Measurements from ENCODE around the gene AFAP1. TPM values are rescaled to one million over a fixed set of nuclear protein-coding genes. Genes with fewer than 3 reads are reported as not detected.

AFAP1 gene
- total RNA-seq, 1 experiment from 2014 or later: 13.9 TPM

DNA sequence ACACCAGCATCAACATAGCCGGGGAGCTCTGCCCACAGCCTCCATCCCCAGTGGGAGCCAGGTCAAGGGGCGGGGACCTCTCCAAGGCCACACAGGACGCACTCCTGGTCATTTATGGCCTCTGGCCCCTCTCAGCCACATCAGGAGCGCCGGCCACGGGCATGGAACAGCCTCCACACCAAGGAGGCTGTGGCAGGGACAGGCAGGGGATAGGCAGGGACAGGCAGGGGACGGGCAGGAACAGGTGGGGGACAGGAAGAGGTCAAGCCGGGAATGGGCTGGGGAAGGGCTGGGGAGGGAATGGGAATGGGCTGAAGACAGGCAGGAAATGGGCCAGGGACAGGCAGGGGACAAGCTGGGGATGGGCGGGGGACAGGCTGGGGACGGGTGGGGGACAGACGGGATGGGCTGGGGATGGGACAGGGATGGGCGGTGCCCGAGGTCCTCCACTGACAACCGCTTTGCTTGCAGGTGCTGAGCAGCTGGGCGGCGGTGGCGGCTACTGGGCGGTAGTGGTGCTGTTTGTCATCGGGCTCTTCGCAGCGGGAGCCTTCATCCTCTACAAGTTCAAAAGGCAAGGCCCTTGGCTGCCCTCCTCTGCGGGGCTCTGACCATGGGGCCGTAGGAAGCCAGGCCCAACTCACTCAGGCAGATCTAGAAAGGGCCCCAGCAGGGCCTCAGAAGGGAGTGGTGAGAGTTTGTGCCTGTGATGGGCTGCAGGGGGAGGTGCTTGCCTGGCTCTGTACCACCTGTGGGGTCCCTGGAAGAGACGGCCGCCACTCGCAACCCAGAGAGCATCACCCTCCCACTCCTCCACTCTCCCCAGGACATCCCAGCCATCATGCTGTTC is 205.6 kb downstream of the AFAP1 start:
- Histone ChIP-seq H3K27ac (no peak overlapping the region), H3K36me3 (no peaks in the 10 kb centered on the region), H3K9me3 (replicated peaks) (no peaks in the 10 kb centered on the region), H3K4me1 (0 out of 2 replicates have a peak, but pooled peaks cover 5% of the 10 kb centered on the region), H3K4me3 (no peak overlapping the region), H3K27me3 (no peaks in the 10 kb centered on the region)
- DNase-seq: peak; percentile 76 to 78

DNA sequence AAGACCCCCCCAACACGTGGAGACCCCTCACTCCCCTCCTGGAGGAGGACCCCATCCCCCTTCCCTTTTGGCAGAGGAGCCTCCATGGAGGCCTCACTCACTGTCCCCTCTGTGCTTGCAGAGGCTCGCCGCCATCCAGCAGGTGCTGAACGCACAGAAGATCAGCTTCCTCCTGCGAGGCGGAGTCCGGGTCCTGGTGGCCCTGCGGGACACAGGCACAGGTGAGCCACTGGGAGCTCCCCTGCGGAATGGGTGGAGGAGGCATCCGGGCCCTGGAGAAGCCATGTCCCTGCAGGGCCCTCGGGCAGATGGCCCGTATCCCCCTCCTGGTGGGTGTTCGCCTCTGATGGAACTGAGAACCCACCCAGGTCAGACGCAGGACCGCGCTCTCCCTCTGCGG is 206.5 kb downstream of the AFAP1 start:
- Histone ChIP-seq H3K36me3 (no peaks in the 10 kb centered on the region), H3K27ac (no peak overlapping the region), H3K4me3 (no peak overlapping the region), H3K4me1 (0 out of 2 replicates have a peak, but pooled peaks cover 5% of the 10 kb centered on the region), H3K9me3 (replicated peaks) (no peaks in the 10 kb centered on the region), H3K27me3 (no peaks in the 10 kb centered on the region)
- DNase-seq: no peak

DNA sequence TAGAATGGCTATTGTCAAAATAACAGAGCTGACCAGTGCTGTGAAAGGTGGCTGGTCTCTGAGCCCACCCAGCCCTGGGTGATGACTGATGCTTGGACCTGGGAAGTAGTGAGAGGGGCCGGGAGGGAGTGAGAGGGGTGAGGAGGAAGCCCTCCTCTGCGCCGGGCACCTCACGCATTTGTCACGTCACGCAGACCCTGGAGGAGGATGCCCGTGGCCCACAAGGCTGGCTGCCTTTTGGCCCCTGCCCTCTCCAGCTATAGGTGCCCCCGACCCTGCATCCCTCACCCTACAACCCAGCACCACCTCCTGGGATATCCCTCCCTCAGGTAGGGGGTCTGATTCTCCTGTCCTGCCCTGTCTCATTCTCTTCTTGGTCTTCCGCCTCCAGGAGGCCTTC is 207.4 kb downstream of the AFAP1 start:
- Histone ChIP-seq H3K27me3 (no peaks in the 10 kb centered on the region), H3K27ac (no peak overlapping the region), H3K36me3 (no peaks in the 10 kb centered on the region), H3K4me1 (0 out of 2 replicates have a peak, but pooled peaks cover 5% of the 10 kb centered on the region), H3K4me3 (no peak overlapping the region), H3K9me3 (replicated peaks) (no peaks in the 10 kb centered on the region)
- DNase-seq: no peak

DNA sequence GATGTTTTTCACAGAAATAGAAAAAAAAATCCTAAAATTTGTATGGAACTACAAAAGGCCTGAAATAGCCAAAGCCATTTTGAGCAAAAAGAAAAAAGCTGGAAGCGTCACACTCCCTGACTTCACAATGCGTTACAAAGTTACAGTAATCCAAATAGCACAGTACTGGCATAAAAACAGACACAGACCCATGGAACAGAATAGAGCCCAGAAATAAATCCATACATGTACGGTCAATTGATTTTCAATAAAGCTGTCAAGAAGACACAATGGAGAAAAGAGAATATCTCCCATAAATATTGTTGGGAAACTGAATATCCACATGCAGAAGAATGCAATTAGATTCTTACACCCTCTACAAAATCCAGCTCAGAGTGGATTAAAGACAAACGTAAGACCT is 208.2 kb downstream of the AFAP1 start:
- no peaks in the 10 kb centered on the region for H3K36me3 ChIP-seq
- H3K27me3 ChIP-seq: no peaks in the 10 kb centered on the region
- no peaks in the 10 kb centered on the region for H3K9me3 ChIP-seq (replicated peaks)
- no peak for DNase-seq
- H3K4me1 ChIP-seq: 0 out of 2 replicates have a peak, but pooled peaks cover 5% of the 10 kb centered on the region
- H3K27ac ChIP-seq: no peak overlapping the region
- H3K4me3 ChIP-seq: no peak overlapping the region

DNA sequence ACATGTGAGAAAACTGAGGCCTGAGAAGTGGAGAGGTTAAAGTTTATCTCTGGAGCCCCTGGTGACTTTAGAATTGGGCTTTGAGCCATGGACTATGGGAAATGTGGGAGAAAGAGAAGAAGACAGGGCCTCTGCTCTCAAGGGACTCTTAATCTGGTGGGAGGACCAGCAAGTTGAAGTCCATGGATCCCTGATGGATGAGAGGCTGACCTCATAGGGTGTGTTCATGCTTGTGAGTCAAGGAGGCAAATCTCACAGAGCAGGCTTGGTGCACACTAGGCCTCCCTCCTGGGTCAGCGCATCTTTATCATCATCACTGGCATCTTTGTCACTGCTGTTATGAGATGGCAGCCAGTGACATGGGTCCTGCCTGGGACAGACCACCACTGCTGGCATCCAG is 211.9 kb downstream of the AFAP1 start:
- Histone ChIP-seq H3K9me3 (replicated peaks) (no peaks in the 10 kb centered on the region), H3K27ac (no peak overlapping the region), H3K4me3 (no peak overlapping the region), H3K4me1 (no peaks in the 10 kb centered on the region), H3K36me3 (no peaks in the 10 kb centered on the region), H3K27me3 (no peaks in the 10 kb centered on the region)
- no peak for DNase-seq

DNA sequence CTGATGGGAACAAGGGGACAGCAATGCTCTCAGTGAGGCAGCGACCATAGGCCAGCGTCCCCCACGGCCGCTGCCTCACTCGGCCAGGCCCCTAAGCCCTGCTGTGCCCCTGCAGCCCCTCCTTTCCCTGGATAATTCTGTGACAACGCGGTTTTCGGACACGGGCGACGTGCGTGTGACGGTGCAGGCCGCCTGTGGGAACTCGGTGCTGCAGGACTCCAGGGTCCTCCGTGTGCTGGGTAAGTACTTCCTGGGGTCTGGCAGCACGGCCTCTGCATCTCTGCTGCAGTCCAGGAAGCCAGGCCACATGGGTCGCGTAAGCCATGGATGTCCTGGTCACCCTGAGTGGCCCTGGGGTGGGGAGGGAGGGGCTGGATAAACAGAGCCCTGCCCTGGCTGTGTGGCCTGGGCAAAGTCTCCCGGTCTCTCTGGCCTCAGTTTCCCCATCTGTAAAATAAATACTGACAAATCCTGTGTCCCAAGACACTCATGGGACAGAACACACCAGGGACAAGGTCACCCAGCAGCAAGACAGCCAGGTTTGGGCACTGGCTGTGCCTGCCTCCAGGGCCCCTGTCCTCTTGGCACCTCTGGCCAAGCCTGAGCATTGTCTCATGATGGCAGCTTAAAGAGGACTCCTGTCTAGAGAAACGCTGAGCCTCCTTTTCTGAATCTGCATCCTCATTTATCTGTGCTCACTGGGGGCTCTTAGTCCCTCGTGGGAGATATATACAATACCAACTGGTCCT is 212.8 kb downstream of the AFAP1 start:
- Histone ChIP-seq H3K4me1 (no peaks in the 10 kb centered on the region), H3K27me3 (no peaks in the 10 kb centered on the region), H3K27ac (no peak overlapping the region), H3K9me3 (replicated peaks) (no peaks in the 10 kb centered on the region), H3K36me3 (no peaks in the 10 kb centered on the region), H3K4me3 (no peak overlapping the region)
- no peak for DNase-seq

DNA sequence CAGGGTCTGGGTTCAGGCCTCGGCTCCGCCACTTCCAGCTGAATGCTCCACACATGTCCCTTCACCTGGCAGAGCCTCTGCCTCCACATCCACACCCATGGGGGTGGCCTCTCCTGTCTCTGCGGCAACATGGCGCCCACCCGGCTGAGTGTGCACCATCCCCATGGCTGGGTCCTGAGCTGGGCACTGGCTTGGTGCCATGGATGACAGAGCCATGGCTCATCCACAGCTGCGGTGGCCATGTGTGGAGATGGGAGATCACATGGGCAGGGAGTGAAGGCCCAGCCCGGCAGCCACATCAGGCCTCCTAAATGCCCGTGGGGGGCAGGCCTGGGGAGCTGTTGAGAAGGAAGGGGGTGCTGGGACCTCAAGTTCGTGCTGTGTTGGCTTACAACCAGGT is 213.7 kb downstream of the AFAP1 start:
- no peak overlapping the region for H3K4me3 ChIP-seq
- DNase-seq: no peak

DNA sequence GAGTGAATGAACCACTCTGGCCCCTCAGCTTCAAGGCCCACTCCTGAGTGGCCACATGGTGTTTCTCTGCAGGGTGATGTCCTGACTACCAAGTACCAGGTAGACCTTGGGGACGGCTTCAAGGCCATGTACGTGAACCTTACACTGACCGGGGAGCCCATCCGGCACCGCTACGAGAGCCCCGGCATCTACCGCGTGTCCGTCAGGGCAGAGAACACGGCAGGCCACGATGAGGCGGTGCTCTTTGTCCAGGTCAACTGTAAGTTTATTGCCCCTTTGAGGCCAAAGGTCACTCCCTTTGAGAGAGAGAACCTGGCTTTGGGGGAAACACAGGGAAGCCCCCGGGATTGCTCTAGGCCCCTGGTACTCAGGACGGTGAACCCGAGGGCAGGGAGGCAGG is 216.0 kb downstream of the AFAP1 start:
- no peak for DNase-seq
- H3K4me3 ChIP-seq: no peak overlapping the region
- H3K36me3 ChIP-seq: no peaks in the 10 kb centered on the region
- no peak overlapping the region for H3K27ac ChIP-seq
- H3K9me3 ChIP-seq (replicated peaks): no peaks in the 10 kb centered on the region
- H3K4me1 ChIP-seq: no peaks in the 10 kb centered on the region
- no peaks in the 10 kb centered on the region for H3K27me3 ChIP-seq

More for the DNA sequence above, 213.7 kb downstream of the AFAP1 start:
- no peaks in the 10 kb centered on the region for H3K27me3 ChIP-seq
- H3K4me1 ChIP-seq: no peaks in the 10 kb centered on the region
- no peak overlapping the region for H3K27ac ChIP-seq
- H3K36me3 ChIP-seq: no peaks in the 10 kb centered on the region
- H3K9me3 ChIP-seq (replicated peaks): no peaks in the 10 kb centered on the region

DNA sequence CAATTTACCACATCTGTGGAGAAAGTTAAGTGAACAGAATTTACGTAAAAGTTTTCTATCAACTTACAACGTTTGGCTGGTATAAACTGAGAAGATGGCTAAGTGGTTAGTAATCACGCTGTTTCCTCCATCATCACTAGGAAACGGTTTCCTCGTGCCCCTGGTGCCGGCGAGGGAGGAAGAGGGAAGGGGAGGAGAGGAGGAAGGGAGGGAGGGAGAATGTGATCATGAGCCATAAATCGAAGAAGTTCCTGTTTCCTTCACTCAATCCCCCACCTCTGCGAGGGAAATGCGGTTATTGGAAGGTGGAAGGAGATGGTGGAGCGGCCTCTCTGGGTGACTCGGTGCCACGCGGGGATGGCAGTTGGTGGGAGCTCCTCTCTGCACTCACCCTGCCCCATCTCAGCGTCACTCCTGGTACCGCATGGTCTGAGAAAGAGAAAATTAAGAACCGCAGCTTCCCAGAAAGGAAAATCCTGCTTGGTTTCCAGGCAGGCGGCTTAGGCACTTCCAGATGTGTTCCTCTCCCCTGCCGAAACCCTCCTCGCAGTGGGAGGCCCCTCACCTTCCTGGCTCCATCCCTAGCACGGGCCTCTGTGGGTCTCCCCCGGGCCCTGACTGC is 216.8 kb downstream of the AFAP1 start:
- H3K4me3 ChIP-seq: no peak overlapping the region
- no peaks in the 10 kb centered on the region for H3K9me3 ChIP-seq (replicated peaks)

DNA sequence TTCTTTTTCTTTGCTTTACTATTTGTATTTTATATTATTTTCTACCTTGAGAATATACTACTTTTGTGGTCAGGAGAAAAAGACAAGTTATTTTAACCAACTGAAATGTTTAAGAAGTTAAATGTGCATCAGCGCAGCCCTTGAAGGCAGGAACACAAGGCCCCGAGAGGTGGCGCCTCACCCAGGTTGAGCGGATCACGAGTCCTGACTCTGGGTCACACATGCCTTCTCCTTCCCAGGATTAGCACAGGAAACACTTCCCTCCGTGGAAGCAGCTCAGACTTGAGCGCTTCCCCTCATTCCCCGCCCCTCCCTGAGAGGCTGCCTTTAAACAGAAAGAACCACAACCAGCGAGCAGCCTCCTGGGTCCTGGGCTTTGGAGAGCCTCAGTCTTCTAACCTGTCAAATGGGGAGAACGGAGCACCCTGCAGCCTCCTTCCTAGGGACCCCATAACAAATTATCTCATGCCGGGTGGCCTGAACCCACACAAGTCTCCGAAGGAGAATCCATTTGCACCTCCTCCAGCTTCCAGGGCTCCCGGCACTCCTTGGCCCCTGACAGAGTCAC is 217.6 kb downstream of the AFAP1 start:
- Histone ChIP-seq H3K27me3 (no peaks in the 10 kb centered on the region), H3K27ac (no peak overlapping the region), H3K4me1 (no peaks in the 10 kb centered on the region), H3K36me3 (no peaks in the 10 kb centered on the region), H3K4me3 (no peak overlapping the region), H3K9me3 (replicated peaks) (no peaks in the 10 kb centered on the region)
- no peak for DNase-seq

More for the DNA sequence above, 216.8 kb downstream of the AFAP1 start:
- Histone ChIP-seq H3K4me1 (no peaks in the 10 kb centered on the region), H3K27ac (no peak overlapping the region), H3K27me3 (no peaks in the 10 kb centered on the region), H3K36me3 (no peaks in the 10 kb centered on the region)
- no peak for DNase-seq

DNA sequence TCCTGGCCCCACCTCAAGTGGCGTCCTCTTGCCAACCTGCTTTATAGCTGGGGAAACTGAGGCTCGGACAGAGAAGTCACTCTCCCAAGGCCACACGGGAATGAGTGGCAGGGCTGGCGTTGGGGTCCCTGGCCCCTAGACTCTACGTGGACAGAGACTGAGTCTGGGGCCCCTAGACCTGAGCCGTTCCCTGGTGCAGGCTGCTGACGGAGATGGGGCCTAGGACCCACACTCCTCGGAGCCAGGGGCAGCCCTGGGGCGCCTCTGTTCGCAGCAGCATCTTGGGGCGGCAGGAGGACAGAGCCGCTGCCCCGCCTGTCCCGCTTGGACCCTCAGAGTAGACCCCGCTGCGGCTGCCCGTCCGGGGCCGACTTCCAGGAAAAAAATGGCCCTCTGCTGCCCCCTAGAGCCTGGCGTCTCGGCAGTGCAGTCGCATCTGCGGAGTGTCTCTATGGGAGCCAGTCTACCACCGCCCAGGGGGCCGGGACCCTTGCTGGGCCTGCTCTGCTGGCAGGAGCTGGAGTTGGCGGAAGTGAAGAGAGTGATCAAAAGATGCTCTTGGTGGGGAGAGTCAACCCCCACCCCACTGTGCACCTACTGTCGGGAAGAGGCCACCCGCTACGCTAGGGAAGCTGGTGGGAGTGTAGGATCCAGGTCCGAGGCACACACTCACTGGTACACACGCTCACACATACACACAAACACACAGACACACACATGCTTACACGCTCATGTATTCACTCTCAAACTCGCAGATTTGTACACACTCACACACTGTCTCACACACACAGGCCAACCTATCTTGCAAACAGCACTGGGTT is 220.1 kb downstream of the AFAP1 start:
- no peaks in the 10 kb centered on the region for H3K27me3 ChIP-seq
- no peak overlapping the region for H3K4me3 ChIP-seq
- peak; percentile 70 to 80 for DNase-seq
- H3K27ac ChIP-seq: no peak overlapping the region
- H3K4me1 ChIP-seq: no peaks in the 10 kb centered on the region
- H3K36me3 ChIP-seq: no peaks in the 10 kb centered on the region
- H3K9me3 ChIP-seq (replicated peaks): no peaks in the 10 kb centered on the region

DNA sequence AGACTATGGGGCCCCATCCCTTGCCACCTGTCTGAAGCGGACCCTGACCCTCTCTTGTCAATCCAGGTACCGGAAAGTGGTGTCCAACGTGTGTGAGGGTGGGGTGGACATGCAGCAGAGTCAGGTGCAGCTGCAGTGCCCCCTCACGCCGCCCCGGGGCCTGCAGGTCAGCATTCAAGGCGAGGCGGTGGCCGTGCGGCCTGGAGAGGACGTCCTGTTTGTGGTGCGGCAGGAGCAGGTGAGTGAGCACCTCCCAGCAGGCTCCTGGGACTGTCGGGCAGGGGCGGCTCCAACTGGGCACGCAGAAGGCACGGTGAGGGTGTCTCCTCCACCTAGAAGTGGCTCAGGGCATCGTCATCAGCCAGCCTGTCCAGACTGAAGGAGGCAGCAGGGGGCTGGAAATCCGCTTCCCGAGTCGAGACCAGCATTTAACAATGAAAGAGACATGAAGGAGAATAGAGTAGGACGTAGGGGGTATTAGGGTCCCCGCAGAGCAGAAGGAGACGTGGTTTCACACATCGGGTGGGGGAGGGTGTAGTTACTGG is 221.6 kb downstream of the AFAP1 start:
- no peak for DNase-seq
- Histone ChIP-seq H3K4me1 (no peaks in the 10 kb centered on the region), H3K9me3 (replicated peaks) (no peaks in the 10 kb centered on the region), H3K36me3 (no peaks in the 10 kb centered on the region), H3K27ac (no peak overlapping the region), H3K27me3 (no peaks in the 10 kb centered on the region), H3K4me3 (no peak overlapping the region)

DNA sequence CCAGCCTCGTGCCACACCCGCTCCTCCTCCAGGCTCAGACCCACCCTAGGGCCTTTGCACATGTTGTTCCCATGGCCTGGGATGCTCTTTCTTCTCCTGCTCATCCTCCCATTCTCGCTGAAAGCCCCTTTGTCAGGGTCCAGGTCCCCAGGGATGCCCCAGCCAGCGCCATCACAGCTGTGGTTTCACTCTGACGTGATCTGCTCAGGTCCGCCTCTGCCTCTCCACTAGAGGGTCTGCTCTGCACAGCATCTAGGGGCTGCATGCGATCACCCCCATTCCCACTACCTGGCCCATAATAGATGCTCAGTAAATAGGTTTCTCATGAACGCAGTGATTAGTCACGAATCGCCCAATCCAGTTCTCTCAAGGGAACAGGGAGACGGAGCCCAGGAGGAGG is 222.5 kb downstream of the AFAP1 start:
- DNase-seq: no peak
- H3K27ac ChIP-seq: no peak overlapping the region
- no peaks in the 10 kb centered on the region for H3K27me3 ChIP-seq
- H3K4me3 ChIP-seq: no peak overlapping the region
- H3K9me3 ChIP-seq (replicated peaks): no peaks in the 10 kb centered on the region
- no peaks in the 10 kb centered on the region for H3K36me3 ChIP-seq
- no peaks in the 10 kb centered on the region for H3K4me1 ChIP-seq

All from SJCRH30 (cell line).